ENCODE measurements around the gene HEPH.
"Not testable (repeated sequence)": the region's sequence is repeated elsewhere in the genome, so short reads cannot be mapped to it uniquely, and the experiment has no call there.

HEPH gene

GRCh38 chrX:66203114-66203513 lies 39.1 kb downstream of the HEPH start:
- DNase-seq, result no peak

GRCh38 chrX:66221856-66222255 lies 57.8 kb downstream of the HEPH start:
- DNase-seq, result no peak

GRCh38 chrX:66232296-66232695 lies 68.2 kb downstream of the HEPH start:
- no peak for DNase-seq

GRCh38 chrX:66233209-66233608 lies 69.2 kb downstream of the HEPH start:
- DNase-seq, result no peak

GRCh38 chrX:66233904-66234303 lies 69.9 kb downstream of the HEPH start:
- DNase-seq, result not testable (repeated sequence)

GRCh38 chrX:66255359-66255967 lies 91.4 kb downstream of the HEPH start:
- no peak for DNase-seq

- DNase-seq, result no peak
These were observed 98.8 kb downstream of the HEPH start for GRCh38 chrX:66262807-66263206.

Data from activated naive CD4-positive, alpha-beta T cell (primary cell).